GM12875 (cell line): ENCODE measurements around the gene SAV1.
"Not testable (repeated sequence)": the region's sequence is repeated elsewhere in the genome, so short reads cannot be mapped to it uniquely, and the experiment has no call there.

Experiments used
- H3K4me3 ChIP-seq: one replicate; pipeline ENCODE4 v1.5.1; 2011; ENCODE audit warnings: low read depth, low read length, control low read depth
- TF ChIP-seq, protein P1 (sequence below): IDR thresholded peaks from 2 replicates; pipeline ENCODE4 v1.5.1; 2011; ENCODE audit warnings: low read depth, mild to moderate bottlenecking, control low read depth, inconsistent platforms, low read length, moderate library complexity, borderline replicate concordance; ENCODE audit not compliant: insufficient read depth

Gene SAV1

DNA sequence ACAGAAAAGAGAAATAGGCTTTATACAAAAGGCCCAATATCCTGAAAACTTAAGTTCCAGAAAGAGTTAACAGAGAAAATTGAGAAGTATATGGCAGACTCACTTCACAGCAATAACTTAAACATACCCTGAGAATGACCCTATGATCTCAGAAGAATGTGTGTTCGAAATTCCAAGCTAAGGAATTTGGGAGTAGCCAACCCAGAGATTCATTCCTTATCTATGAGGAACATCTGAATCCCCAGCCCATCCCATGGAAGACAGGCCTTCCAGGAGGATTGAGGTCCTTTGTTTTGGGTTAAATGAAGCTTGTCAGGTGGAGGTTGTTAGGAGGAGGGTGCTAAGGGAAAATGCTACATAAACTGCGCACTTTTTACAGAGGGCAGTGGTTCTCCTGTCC, 7.5 kb upstream of the SAV1 start:
- H3K4me3 ChIP-seq = no peak overlapping the region
- TF ChIP-seq, protein P1, sequence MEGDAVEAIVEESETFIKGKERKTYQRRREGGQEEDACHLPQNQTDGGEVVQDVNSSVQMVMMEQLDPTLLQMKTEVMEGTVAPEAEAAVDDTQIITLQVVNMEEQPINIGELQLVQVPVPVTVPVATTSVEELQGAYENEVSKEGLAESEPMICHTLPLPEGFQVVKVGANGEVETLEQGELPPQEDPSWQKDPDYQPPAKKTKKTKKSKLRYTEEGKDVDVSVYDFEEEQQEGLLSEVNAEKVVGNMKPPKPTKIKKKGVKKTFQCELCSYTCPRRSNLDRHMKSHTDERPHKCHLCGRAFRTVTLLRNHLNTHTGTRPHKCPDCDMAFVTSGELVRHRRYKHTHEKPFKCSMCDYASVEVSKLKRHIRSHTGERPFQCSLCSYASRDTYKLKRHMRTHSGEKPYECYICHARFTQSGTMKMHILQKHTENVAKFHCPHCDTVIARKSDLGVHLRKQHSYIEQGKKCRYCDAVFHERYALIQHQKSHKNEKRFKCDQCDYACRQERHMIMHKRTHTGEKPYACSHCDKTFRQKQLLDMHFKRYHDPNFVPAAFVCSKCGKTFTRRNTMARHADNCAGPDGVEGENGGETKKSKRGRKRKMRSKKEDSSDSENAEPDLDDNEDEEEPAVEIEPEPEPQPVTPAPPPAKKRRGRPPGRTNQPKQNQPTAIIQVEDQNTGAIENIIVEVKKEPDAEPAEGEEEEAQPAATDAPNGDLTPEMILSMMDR = no peak

DNA sequence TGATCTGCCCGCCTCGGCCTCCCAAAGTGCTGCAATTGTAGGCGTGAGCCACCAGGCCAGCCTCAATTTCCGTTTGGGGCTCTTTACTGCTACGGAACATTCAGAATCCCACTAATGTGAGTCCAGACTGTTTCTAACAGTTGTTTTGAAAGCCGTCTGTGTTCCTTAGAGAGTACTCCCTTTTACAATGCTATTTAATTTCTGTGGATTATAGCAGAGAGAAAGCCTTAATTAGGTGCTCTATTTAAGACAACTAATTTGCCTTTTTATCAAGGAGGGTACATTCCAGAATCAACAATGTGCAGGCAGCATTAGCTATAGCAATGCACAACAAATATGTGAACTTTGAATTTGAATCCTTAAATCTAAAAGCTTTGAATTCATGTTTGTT, 2.8 kb upstream of the SAV1 start:
- TF ChIP-seq, protein P1 = no peak
- no peak overlapping the region for H3K4me3 ChIP-seq

DNA sequence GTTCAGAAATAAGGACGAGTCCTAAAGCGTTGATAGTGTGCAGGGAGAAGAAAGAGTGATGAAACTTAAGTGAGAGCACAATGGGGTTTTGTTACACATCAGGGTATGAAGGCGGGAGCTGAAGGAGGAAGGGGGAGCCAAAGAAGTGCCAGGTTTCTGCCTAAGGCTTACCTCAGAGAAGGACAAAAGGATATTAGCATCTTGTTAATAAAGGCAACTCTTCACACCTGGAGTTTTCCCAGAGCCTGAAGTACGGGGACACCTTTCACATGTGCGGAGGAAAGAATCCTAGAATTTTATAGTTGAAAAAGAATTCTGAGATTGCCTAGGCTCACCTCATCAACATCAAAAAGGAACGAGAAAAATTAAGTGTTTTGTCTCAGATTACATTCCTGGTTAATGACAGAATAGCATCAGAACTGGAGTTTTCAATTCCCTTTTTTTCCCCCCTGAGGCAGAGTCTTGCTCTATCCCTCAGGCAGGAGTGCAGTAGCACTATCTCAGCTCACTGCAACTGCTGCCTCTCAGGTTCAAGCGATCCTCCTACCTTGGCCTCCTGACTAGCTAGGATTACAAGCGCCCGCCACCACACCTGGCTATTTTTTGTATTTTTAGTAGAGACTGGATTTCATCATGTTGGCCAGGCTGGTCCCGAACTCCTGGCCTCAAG, 2.2 kb upstream of the SAV1 start:
- TF ChIP-seq, protein P1 = no peak
- no peak overlapping the region for H3K4me3 ChIP-seq

DNA sequence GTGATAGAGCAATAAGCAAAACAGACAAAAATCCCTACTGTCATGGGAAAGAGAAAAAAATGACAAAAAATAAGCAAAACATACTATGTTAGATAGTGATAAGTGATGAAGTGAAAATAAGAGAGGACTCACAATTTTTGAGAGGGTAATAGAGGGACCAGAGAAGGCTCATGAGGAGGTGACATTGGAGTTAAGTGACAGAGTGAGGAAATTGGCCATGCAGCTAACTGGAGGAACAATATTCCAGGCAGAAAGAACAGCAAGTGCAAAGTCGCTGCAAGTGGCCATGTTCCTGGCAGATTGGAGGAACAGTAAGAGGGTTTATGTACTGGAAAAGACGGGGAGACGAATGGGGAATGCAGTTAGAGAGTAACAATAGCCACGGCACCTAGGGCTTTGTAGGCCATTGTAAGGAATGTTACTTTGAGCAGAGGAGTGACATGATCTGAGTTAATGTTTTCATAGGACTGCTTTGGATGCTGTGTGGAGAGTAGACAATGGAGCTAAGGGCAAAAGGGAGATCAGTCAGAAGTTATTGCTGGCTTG, 1.4 kb upstream of the SAV1 start:
- TF ChIP-seq, protein P1 = no peak
- H3K4me3 ChIP-seq = no peak overlapping the region

DNA sequence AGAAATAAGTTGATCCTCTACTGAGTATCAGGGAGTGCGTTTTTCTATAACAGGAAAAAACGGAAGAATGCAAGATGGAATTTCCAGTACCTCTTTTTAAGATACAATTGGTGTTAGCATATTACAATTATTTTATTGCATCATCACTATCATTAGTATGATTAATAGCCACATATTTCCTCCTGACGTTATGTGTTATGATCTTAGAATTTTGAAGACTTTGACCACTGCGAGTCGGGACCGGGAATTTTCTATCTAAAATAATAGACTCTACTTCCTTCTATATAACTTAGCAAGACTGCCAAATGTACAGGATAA, 679 bp upstream of the SAV1 start:
- H3K4me3 ChIP-seq = peak overlapping the region; percentile 86
- TF ChIP-seq, protein P1 = no peak

DNA sequence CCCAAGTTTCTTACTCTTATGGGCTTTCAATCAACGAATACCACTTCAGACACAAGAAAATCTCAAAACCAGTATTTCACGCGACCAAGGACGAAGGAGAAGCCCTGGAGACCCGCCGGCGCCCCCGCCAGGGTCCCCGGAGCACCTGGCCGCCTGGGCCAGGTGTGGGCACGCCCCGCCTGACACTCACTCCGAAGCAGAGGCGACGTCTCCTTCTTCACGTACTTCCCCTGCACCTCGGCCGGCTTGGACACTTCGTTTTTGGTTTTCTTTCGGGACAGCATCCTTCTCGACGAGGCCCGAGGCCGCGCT, 466 bp downstream of the SAV1 start:
- TF ChIP-seq, protein P1 = 0 out of 2 replicates have a peak, but pooled peaks have one; percentile 13
- peak overlapping the region; percentile 86 for H3K4me3 ChIP-seq

DNA sequence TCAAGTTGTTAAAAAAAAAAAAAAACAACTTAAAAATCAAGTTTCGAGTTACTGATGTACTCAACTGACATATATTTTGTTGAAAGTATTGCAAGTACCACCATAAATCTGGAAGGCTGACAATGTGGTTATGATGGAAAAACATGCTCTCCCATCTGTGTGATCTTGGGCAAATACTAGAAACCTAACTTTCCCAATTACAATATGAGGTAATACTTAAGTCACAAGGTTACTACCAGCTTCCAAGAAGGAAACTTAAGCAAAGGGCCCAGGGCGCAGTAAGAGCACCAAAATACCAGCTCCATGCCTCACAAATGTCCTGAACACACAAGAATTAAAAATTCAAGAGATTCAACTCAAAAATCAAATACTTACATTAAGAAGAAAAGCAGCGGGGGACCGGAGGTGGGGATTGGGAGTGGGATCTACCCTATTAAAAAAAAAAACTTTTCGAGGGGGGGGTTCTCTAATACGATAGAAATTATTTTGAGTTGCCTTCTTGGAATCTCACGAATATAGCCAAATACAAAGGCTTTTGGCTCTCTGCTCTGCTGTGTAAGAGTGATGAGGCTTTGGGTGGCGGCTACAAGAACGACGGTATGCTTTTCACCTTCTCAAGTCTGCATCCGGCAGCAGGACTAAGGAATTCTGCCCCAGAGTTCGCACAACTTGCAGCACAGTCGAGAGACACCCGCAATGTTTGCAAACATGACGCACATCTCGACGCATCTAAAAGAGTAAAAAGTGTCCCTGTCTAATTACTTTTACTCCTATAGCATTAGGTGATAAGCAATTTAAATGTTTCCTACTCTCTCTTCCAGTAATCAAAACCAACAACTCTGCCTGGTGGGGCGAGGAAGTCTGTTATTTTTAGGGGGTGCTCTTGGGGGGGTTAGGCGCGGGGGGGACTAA, 1.1 kb downstream of the SAV1 start:
- TF ChIP-seq, protein P1 = no peak
- H3K4me3 ChIP-seq = peak overlapping the region; percentile 86

DNA sequence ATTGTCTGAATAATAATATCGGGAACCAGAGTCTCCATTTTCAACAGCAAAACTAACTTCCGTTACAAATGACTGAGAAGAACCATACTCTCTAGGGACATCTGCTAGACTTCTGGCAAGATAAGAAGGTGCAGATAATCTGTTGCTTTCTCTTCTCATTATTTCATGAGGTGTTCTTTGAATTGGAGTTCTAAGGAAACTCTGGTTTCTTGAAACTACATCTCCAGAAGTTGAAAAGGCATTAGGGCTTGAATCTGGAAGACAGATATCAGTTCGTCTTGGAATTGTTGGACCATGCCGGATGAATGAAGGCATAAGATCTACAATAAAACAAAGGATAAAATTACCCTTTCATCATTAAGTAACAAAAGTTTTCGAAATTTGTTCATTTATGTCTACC, 2.8 kb downstream of the SAV1 start:
- peak overlapping the region; percentile 21 for H3K4me3 ChIP-seq

DNA sequence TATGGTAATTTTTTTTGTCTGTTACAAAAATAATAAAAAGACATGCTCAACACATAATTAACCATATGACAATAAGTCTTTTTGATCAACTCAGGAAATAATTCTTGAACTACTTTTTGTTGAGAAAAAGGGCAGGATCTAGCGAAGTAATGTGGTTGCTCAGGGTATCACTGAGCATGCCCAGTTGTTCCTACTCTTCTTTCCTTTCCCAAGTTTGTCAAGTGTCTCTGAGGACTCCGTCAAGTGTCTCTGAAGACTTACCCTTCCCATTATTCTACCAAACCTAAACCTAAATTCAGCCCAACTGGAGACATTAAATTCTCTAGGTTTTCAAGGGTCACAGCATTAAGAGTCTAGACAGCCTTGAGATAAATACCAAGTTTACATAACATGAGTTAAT, 3.5 kb downstream of the SAV1 start:
- H3K4me3 ChIP-seq = not testable (repeated sequence)
